ENCODE data around the gene GSS.

Gene GSS

GRCh38 chr20:34998331-34998950 is 42.8 kb upstream of the GSS start:
- no peak for DNase-seq (ENCODE audit: low read depth)
- no peak for TF ChIP-seq CTCF (IDR thresholded peaks at IDR 0.05; ENCODE audit: control insufficient read depth, insufficient read depth, low read depth, low read length, missing control alignments)

GRCh38 chr20:34997774-34998173 is 42.2 kb upstream of the GSS start:
- TF ChIP-seq CTCF (IDR thresholded peaks at IDR 0.05; ENCODE audit: control insufficient read depth, insufficient read depth, low read depth, low read length, missing control alignments) = no peak
- H3K4me3 ChIP-seq (ENCODE audit: control insufficient read depth, low read depth, low read length) = no peak overlapping the region
- DNase-seq (ENCODE audit: low read depth) = no peak

More at GRCh38 chr20:34998331-34998950, 42.8 kb upstream of the GSS start:
- H3K4me3 ChIP-seq (ENCODE audit: control insufficient read depth, low read depth, low read length) = no peak overlapping the region

GRCh38 chr20:34997131-34997561 is 41.5 kb upstream of the GSS start:
- no peak for TF ChIP-seq CTCF (IDR thresholded peaks at IDR 0.05; ENCODE audit: control insufficient read depth, insufficient read depth, low read depth, low read length, missing control alignments)
- H3K4me3 ChIP-seq (ENCODE audit: control insufficient read depth, low read depth, low read length) = no peak overlapping the region
- no peak for DNase-seq (ENCODE audit: low read depth)

- H3K4me3 ChIP-seq (ENCODE audit: control insufficient read depth, low read depth, low read length) = no peak overlapping the region
- no peak for DNase-seq (ENCODE audit: low read depth)
These were observed 40.8 kb upstream of the GSS start for GRCh38 chr20:34996243-34997028.

GRCh38 chr20:34995696-34996095 is 40.1 kb upstream of the GSS start:
- DNase-seq (ENCODE audit: low read depth) = no peak
- no peak overlapping the region for H3K4me3 ChIP-seq (ENCODE audit: control insufficient read depth, low read depth, low read length)
- TF ChIP-seq CTCF (IDR thresholded peaks at IDR 0.05; ENCODE audit: control insufficient read depth, insufficient read depth, low read depth, low read length, missing control alignments) = no peak

More at GRCh38 chr20:34996243-34997028, 40.8 kb upstream of the GSS start:
- TF ChIP-seq CTCF (IDR thresholded peaks at IDR 0.05; ENCODE audit: control insufficient read depth, insufficient read depth, low read depth, low read length, missing control alignments) = no peak

GRCh38 chr20:34995192-34995591 is 39.6 kb upstream of the GSS start:
- TF ChIP-seq CTCF (IDR thresholded peaks at IDR 0.05; ENCODE audit: control insufficient read depth, insufficient read depth, low read depth, low read length, missing control alignments) = no peak
- DNase-seq (ENCODE audit: low read depth) = no peak
- no peak overlapping the region for H3K4me3 ChIP-seq (ENCODE audit: control insufficient read depth, low read depth, low read length)

All from AG09309 (cell line).